ENCODE measurements around the gene EYS.

The EYS gene

DNA sequence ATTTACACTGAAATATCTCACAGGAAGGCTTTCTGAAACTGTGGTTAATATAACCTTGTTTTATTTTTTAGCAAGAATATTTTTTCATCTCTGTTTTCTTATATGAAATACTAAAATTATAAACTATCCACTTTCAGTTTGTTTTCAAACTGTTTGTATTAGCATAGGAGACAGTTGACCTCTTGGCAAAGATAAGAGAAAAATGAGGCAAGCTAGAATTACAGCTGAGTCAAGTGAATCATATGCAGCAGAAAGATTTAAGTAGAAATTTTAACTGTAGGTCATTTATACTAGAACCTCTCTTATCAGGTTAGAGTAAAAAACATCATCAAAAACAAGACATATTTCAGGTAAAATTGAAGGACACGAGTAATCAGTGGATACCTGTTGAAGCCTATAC lies 1278.8 kb downstream of the EYS start:
- TF ChIP-seq CTCF (IDR thresholded peaks at IDR 0.05; ENCODE audit: insufficient read depth, low read depth, low read length, missing control alignments): no peak
- no peak for DNase-seq (ENCODE audit: low read depth)
- no peak overlapping the region for H3K4me3 ChIP-seq (ENCODE audit: low read depth, low read length)

- H3K4me3 ChIP-seq (ENCODE audit: low read depth, low read length): no peak overlapping the region
- no peak for TF ChIP-seq CTCF (IDR thresholded peaks at IDR 0.05; ENCODE audit: insufficient read depth, low read depth, low read length, missing control alignments)
- no peak for DNase-seq (ENCODE audit: low read depth)
Observed at GRCh38 chr6:64415926-64416325, 1291.1 kb downstream of the EYS start.

GRCh38 chr6:64411226-64411625 lies 1295.8 kb downstream of the EYS start:
- DNase-seq (ENCODE audit: low read depth): no peak
- no peak for TF ChIP-seq CTCF (IDR thresholded peaks at IDR 0.05; ENCODE audit: insufficient read depth, low read depth, low read length, missing control alignments)
- H3K4me3 ChIP-seq (ENCODE audit: low read depth, low read length): no peak overlapping the region

DNA sequence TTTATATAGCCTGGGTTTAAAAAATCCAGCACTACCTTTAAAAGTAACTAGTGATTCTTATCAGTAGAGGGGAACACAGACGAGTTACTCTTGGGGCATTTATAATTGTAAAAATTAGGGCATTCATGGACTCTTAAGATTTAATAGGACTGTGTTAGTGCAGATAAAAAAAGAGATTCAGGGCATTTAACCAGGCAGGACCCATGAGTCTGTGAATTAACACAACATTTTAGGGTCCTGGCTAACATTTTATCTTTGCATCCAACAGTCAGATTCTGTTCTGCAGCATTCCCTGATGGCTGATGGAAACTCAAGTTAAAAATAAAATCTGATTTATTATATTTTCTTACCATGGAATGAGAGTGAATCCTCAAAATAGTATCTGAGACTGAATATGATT lies 1297.1 kb downstream of the EYS start:
- TF ChIP-seq CTCF (IDR thresholded peaks at IDR 0.05; ENCODE audit: insufficient read depth, low read depth, low read length, missing control alignments): no peak

GRCh38 chr6:64404396-64404795 lies 1302.6 kb downstream of the EYS start:
- no peak for DNase-seq (ENCODE audit: low read depth)
- no peak for TF ChIP-seq CTCF (IDR thresholded peaks at IDR 0.05; ENCODE audit: insufficient read depth, low read depth, low read length, missing control alignments)
- H3K4me3 ChIP-seq (ENCODE audit: low read depth, low read length): no peak overlapping the region

More for the DNA sequence above, 1297.1 kb downstream of the EYS start:
- no peak for DNase-seq (ENCODE audit: low read depth)
- no peak overlapping the region for H3K4me3 ChIP-seq (ENCODE audit: low read depth, low read length)

- TF ChIP-seq CTCF (IDR thresholded peaks at IDR 0.05; ENCODE audit: insufficient read depth, low read depth, low read length, missing control alignments): no peak
- DNase-seq (ENCODE audit: low read depth): no peak
- H3K4me3 ChIP-seq (ENCODE audit: low read depth, low read length): no peak overlapping the region
Observed at GRCh38 chr6:64383277-64383676, 1323.7 kb downstream of the EYS start.

- DNase-seq (ENCODE audit: low read depth): no peak
- no peak overlapping the region for H3K4me3 ChIP-seq (ENCODE audit: low read depth, low read length)
- TF ChIP-seq CTCF (IDR thresholded peaks at IDR 0.05; ENCODE audit: insufficient read depth, low read depth, low read length, missing control alignments): no peak
Observed at GRCh38 chr6:64376394-64376793, 1330.6 kb downstream of the EYS start.
